Ovary (tissue), 3 donors: Measurements from ENCODE around the gene UNKL.

Experiments
- POLR2A ChIP-seq: fragments of 450-650 bp; IDR thresholded peaks from one replicate; pipeline ENCODE4 v1.6.1; 2017; ENCODE audit warnings: antibody characterized with exemption, mild to moderate bottlenecking, moderate library complexity
- TF ChIP-seq, protein P1 (sequence below), 3 donors: fragments of 450-650 bp in 2 of 3; fragments of 200-600 bp in 1 of 3; IDR thresholded peaks; one replicate each; pipeline versions ENCODE4 v1.5.1 to v1.8.0; 2016 to 2022; ENCODE audit warnings: antibody characterized with exemption in 3 of 3, mild to moderate bottlenecking in 1 of 3
- donor health status: DM: no; HTN: no; CAD: no.

GRCh38 chr16:1341495-1342420 is 72.7 kb downstream of the UNKL start:
- TF ChIP-seq POLR2A: no peak
- TF ChIP-seq, protein P1, sequence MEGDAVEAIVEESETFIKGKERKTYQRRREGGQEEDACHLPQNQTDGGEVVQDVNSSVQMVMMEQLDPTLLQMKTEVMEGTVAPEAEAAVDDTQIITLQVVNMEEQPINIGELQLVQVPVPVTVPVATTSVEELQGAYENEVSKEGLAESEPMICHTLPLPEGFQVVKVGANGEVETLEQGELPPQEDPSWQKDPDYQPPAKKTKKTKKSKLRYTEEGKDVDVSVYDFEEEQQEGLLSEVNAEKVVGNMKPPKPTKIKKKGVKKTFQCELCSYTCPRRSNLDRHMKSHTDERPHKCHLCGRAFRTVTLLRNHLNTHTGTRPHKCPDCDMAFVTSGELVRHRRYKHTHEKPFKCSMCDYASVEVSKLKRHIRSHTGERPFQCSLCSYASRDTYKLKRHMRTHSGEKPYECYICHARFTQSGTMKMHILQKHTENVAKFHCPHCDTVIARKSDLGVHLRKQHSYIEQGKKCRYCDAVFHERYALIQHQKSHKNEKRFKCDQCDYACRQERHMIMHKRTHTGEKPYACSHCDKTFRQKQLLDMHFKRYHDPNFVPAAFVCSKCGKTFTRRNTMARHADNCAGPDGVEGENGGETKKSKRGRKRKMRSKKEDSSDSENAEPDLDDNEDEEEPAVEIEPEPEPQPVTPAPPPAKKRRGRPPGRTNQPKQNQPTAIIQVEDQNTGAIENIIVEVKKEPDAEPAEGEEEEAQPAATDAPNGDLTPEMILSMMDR (IDR thresholded peaks at IDR 0.05): no peak
